Common myeloid progenitor, CD34-positive (primary cell): ENCODE measurements around the gene OSTN. TPM values are rescaled to one million over a fixed set of nuclear protein-coding genes. Genes with fewer than 3 reads are reported as not detected.

Experiments used
- CTCF ChIA-PET: fragments of 350-600 bp; sonication (Branson Sonifier 250); formaldehyde crosslinking; loops from one replicate; lab custom pipeline; 2021; ENCODE audit warnings: antibody characterized with exemption; lab: Charles Lee
- POLR2A ChIA-PET: fragments of 350-600 bp; sonication (Branson Sonifier 250); formaldehyde crosslinking; loops from one replicate; lab custom pipeline; 2021; ENCODE audit warnings: antibody characterized with exemption; lab: Charles Lee
- DNase-seq, 3 donors: peaks; one replicate each; pipeline versions ENCODE4 v3.0.0 to v3.0.0-alpha.2; 2013
- H3K27ac ChIP-seq, 2 experiments: 1 replicate in 1 of 2; 2 replicates in 1 of 2; pipeline ENCODE4 v1.7.0; 2013; ENCODE audit warnings: inconsistent platforms in 2 of 2, low read length in 2 of 2, mild to moderate bottlenecking in 2 of 2, low read depth in 1 of 2, moderate library complexity in 1 of 2; ENCODE audit not compliant: severe bottlenecking in 2 of 2, insufficient read depth in 1 of 2, poor library complexity in 1 of 2
- H3K27me3 ChIP-seq, 5 experiments: replicated peaks in 2 of 5; 1 replicate in 3 of 5; 2 replicates in 2 of 5; pipeline versions ENCODE4 v1.6.1 to v1.7.0; 2013; ENCODE audit warnings: low read length in 4 of 5, mild to moderate bottlenecking in 2 of 5, moderate library complexity in 2 of 5, inconsistent platforms in 1 of 5; ENCODE audit not compliant: insufficient read depth in 5 of 5, control insufficient read depth in 4 of 5
- H3K36me3 ChIP-seq, 4 experiments: 1 replicate in 2 of 4; 2 replicates in 2 of 4; pipeline versions ENCODE4 v1.6.1 to v1.7.0; 2013; ENCODE audit warnings: low read length in 3 of 4, control low read depth in 1 of 4, mild to moderate bottlenecking in 1 of 4; ENCODE audit not compliant: control insufficient read depth in 4 of 4, insufficient read depth in 4 of 4
- H3K4me1 ChIP-seq, 4 experiments: 1 replicate in 3 of 4; 2 replicates in 1 of 4; pipeline versions ENCODE4 v1.6.1 to v1.7.1; 2013; ENCODE audit warnings: low read length in 3 of 4, mild to moderate bottlenecking in 3 of 4, control low read depth in 1 of 4, inconsistent platforms in 1 of 4, moderate library complexity in 1 of 4; ENCODE audit not compliant: control insufficient read depth in 4 of 4, insufficient read depth in 4 of 4; ENCODE audit errors: control extremely low read depth in 1 of 4
- H3K4me3 ChIP-seq, 7 experiments: 1 replicate in 4 of 7; 2 replicates in 3 of 7; pipeline versions ENCODE4 v1.5.1 to v1.7.0; 2013; ENCODE audit warnings: mild to moderate bottlenecking in 7 of 7, low read length in 6 of 7, moderate library complexity in 6 of 7, inconsistent platforms in 2 of 7, low read depth in 2 of 7, control low read depth in 1 of 7; ENCODE audit not compliant: insufficient read depth in 4 of 7, control insufficient read depth in 1 of 7; ENCODE audit errors: extremely low read depth in 1 of 7
- H3K9me3 ChIP-seq, 5 experiments: 1 replicate in 4 of 5; 2 replicates in 1 of 5; pipeline versions ENCODE4 v1.6.1 to v1.7.1; 2013; ENCODE audit warnings: low read length in 4 of 5, mild to moderate bottlenecking in 2 of 5, inconsistent platforms in 1 of 5, low read depth in 1 of 5, moderate library complexity in 1 of 5; ENCODE audit not compliant: control insufficient read depth in 4 of 5, insufficient read depth in 2 of 5; ENCODE audit errors: control extremely low read depth in 1 of 5
- WGBS: methylation state at CpG from one replicate; pipeline ENCODE4 v1.1.5; 2013; ENCODE audit not compliant: insufficient coverage; 5-methylcytosine and 5-hydroxymethylcytosine counted together
- polyA plus RNA-seq: library from polyadenylated mRNA; unstranded; fragments of 120-200 nt; gene quantifications from one replicate; pipeline ENCODE4 v1.2.1, GENCODE V29; 2013

OSTN gene, protein sequence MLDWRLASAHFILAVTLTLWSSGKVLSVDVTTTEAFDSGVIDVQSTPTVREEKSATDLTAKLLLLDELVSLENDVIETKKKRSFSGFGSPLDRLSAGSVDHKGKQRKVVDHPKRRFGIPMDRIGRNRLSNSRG
- 0.16 TPM for polyA plus RNA-seq

DNA sequence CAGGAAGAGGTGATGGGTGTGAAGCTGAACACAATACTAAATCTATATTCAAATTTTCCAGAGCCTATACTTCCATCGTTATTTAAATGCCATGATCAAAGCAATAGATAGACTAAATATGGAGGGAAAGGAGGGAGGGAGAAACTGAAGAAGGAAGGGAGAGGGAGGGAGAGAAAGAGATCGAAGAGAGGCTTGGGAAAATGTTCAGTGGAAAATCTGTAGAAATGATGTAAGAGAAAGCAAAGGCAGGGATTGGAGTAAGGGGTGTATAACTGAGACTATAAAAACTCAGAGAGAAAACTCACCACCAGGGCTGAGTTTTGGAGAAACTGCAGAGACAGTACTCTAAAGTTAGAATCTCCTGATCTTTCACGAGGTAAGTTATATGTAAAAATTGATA lies at the start of gene OSTN:
Gene OSTN (plus strand): TSS at position 310 of the 400 bp plus-strand sequence. CDS start 13,292 bp downstream, outside the sequence.
- CTCF ChIA-PET: no interaction called here
- Histone ChIP-seq H3K36me3 (no peaks in the 10 kb centered on the region), H3K9me3 (no peaks in the 10 kb centered on the region), H3K4me3 (no peak within 1 kb of the TSS), H3K4me1 (no peaks in the 10 kb centered on the region), H3K27me3 (peaks cover 0 to 12% (median 0%) of the 10 kb centered on the region in 5 experiments), H3K27ac (no peak within 1 kb of the TSS)
- no peak for DNase-seq
- POLR2A ChIA-PET: no interaction called here
- WGBS: 90% methylated on average over 1 of the region's 3 CpGs

DNA sequence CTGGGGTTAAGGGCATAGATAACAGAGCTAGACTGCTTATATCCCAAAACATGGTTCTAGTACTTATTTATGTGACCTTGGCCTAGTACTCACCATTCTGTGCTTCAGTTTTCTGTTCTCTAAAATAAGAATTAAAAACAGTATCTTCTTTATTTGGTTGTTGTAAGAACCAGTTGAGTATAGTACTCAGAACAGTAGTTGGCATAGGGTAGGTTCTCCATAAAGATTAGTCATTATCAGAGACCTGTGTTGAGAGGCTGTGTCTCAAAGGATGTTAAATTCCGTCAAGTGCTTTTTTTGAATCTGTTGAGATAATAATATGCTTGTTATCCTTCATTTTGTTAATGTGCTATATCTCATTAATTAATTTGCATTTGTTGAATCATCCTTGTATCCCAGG lies 47.4 kb upstream of the OSTN start:
- Histone ChIP-seq H3K9me3 (peaks cover 0 to 7% (median 0%) of the 10 kb centered on the region in 5 experiments), H3K27me3 (no peaks in the 10 kb centered on the region), H3K36me3 (no peaks in the 10 kb centered on the region), H3K27ac (no peak overlapping the region), H3K4me3 (no peak overlapping the region), H3K4me1 (no peaks in the 10 kb centered on the region)
- WGBS: no CpG with 5 or more reads among the region's 1 CpG
- POLR2A ChIA-PET: no interaction called here
- DNase-seq: no peak
- CTCF ChIA-PET: no interaction called here

DNA sequence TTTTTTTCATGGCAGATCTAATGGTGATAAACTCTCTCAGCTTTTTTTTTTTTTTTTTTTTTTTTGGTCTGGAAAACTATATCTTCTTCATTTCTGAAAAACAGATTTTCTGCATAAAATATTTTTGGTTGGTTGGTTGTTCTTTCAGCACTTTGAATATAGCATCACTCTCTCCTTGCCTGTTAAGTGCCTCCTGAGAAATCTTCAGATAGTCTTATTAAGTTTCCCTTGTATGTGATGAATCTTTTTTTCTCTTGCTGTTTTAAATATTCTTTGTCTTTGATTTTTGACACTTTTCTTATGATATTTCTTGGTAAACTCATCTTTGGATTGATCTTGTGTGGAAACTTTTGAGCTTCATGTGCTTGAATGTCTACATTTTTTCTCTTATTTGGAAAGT lies 44.2 kb upstream of the OSTN start:
- POLR2A ChIA-PET: no interaction called here
- H3K27ac ChIP-seq: no peak overlapping the region
- H3K9me3 ChIP-seq: peaks cover 0 to 7% (median 0%) of the 10 kb centered on the region in 5 experiments
- H3K4me3 ChIP-seq: no peak overlapping the region
- no peaks in the 10 kb centered on the region for H3K27me3 ChIP-seq
- no peaks in the 10 kb centered on the region for H3K36me3 ChIP-seq
- CTCF ChIA-PET: no interaction called here
- no peaks in the 10 kb centered on the region for H3K4me1 ChIP-seq
- DNase-seq: no peak

DNA sequence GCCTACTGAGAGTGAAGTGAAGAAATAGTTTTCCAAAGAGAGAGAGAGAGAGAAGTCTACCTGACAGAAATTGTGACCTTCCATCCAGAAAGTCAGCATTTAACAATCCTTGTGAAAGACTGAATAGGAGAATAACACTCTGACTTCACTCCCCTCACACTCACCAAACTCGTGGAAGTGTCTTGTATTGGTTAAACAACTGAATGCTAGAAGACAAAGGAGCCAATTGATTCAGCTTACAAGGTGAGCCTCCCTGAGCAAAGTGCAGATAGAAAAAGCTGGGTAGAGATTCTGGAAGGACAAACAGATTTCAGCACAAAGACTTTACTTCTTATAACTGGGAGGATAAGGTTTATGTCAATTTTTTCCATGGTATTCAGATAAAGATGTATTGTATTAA lies 40.8 kb upstream of the OSTN start:
- Histone ChIP-seq H3K27ac (no peak overlapping the region), H3K4me3 (no peak overlapping the region), H3K9me3 (peaks cover 0 to 7% (median 0%) of the 10 kb centered on the region in 5 experiments), H3K27me3 (peaks cover 0 to 2% (median 0%) of the 10 kb centered on the region in 5 experiments), H3K4me1 (no peaks in the 10 kb centered on the region), H3K36me3 (no peaks in the 10 kb centered on the region)
- CTCF ChIA-PET: no interaction called here
- POLR2A ChIA-PET: no interaction called here
- DNase-seq: no peak
- WGBS: no CpG with 5 or more reads among the region's 1 CpG

DNA sequence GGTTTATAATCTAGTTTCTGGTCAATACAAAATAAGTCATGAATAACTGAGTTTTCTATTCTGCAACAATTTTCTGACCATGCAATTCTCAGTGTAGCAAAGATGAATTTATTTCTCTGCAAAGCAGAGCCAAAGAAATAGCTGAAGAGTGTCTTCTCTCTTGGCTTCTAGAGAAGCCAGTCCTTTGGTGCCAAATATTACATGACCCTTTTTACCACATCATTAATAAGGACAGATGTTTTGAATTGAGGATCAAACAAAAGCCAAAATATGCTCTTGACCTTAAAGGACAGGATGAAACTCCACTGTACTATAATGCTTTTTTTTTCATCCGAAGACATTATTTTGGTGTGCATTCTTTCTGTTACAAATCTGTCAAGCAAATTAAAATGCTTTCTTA lies 40.2 kb upstream of the OSTN start:
- H3K36me3 ChIP-seq: no peaks in the 10 kb centered on the region
- peaks cover 0 to 7% (median 0%) of the 10 kb centered on the region in 5 experiments for H3K9me3 ChIP-seq
- H3K27me3 ChIP-seq: peaks cover 0 to 2% (median 0%) of the 10 kb centered on the region in 5 experiments
- no peaks in the 10 kb centered on the region for H3K4me1 ChIP-seq
- DNase-seq: no peak
- H3K4me3 ChIP-seq: no peak overlapping the region
- WGBS: no CpG with 5 or more reads among the region's 1 CpG
- ChIA-PET CTCF (no interaction called here), POLR2A (no interaction called here)
- H3K27ac ChIP-seq: no peak overlapping the region

DNA sequence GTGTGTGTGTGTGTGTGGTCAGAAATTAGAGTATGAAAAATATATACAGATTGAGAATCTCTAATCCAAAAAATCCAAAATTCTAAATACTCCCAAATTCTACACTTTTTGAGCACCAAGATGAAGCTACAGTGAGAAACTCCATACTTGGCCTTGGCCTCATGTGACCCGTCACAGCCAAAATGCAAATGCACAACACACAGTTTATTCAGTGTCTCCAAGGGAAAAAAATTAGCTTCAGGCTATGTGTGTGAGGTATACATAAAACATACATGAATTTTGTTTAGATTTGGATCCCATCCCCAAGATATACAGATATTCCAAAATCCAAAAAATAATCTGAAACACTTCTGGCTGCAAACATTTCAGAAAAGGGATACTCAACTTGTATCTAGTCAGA lies 33.2 kb upstream of the OSTN start:
- Histone ChIP-seq H3K9me3 (no peaks in the 10 kb centered on the region), H3K36me3 (no peaks in the 10 kb centered on the region), H3K4me3 (no peak overlapping the region), H3K27ac (no peak overlapping the region), H3K27me3 (peaks cover 0 to 2% (median 0%) of the 10 kb centered on the region in 5 experiments), H3K4me1 (no peaks in the 10 kb centered on the region)
- ChIA-PET CTCF (no interaction called here), POLR2A (no interaction called here)
- WGBS: no CpG with 5 or more reads among the region's 1 CpG
- no peak for DNase-seq

DNA sequence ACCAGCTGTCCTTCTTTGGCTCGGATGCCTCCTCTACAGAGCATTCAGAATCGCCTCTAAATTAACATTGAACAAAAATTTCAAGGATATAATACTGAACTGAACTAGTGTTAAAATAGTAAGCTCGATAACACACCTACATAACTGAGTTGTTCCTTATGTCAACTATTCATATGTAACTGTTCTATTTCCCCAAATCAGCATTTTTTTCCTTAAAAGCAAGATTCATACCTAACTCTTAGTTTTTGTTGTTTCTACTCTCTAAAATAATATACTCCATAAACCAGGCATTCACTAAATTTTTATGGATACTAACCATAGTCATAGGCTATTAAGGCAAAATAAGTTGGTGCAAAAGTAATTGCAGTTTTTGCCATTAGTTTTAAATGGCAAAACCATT lies 32.7 kb upstream of the OSTN start:
- no peaks in the 10 kb centered on the region for H3K36me3 ChIP-seq
- no CpG with 5 or more reads among the region's 3 CpGs for WGBS
- no peaks in the 10 kb centered on the region for H3K4me1 ChIP-seq
- ChIA-PET POLR2A (no interaction called here), CTCF (no interaction called here)
- no peaks in the 10 kb centered on the region for H3K9me3 ChIP-seq
- H3K27ac ChIP-seq: no peak overlapping the region
- H3K27me3 ChIP-seq: no peaks in the 10 kb centered on the region
- DNase-seq: no peak
- H3K4me3 ChIP-seq: no peak overlapping the region
